Parathyroid adenoma (tissue), 2 donors: Measurements from ENCODE around the gene TXNDC5.

Experiments
- H2AFZ ChIP-seq: fragments of 300-600 bp; sonication (generic); one replicate; pipeline ENCODE4 v1.7.0; 2017; ENCODE audit warnings: antibody characterized with exemption, mild to moderate bottlenecking
- H3K27ac ChIP-seq: fragments of 300-600 bp; sonication (generic); one replicate; pipeline ENCODE4 v1.7.0; 2017
- H3K27me3 ChIP-seq: fragments of 300-600 bp; sonication (generic); one replicate; pipeline ENCODE4 v1.7.0; 2017; ENCODE audit warnings: low read length; ENCODE audit not compliant: control insufficient read depth, insufficient read depth
- H3K36me3 ChIP-seq: fragments of 300-600 bp; sonication (generic); one replicate; pipeline ENCODE4 v1.7.0; 2017; ENCODE audit warnings: low read length; ENCODE audit not compliant: control insufficient read depth, insufficient read depth
- H3K4me1 ChIP-seq: fragments of 300-600 bp; sonication (generic); one replicate; pipeline ENCODE4 v1.7.0; 2017; ENCODE audit warnings: control low read depth
- H3K4me2 ChIP-seq: fragments of 300-600 bp; sonication (generic); one replicate; pipeline ENCODE4 v1.7.0; 2017; ENCODE audit warnings: low read length
- H3K4me3 ChIP-seq: fragments of 300-600 bp; sonication (generic); one replicate; pipeline ENCODE4 v1.7.0; 2017; ENCODE audit warnings: low read depth, low read length
- H3K79me2 ChIP-seq: fragments of 300-600 bp; sonication (generic); one replicate; pipeline ENCODE4 v1.7.0; 2017; ENCODE audit warnings: control low read depth
- H3K9ac ChIP-seq: fragments of 300-600 bp; sonication (generic); one replicate; pipeline ENCODE4 v1.7.0; 2017; ENCODE audit warnings: mild to moderate bottlenecking
- H3K9me3 ChIP-seq: fragments of 300-600 bp; sonication (generic); one replicate; pipeline ENCODE4 v1.7.0; 2017; ENCODE audit warnings: low read length; ENCODE audit not compliant: control insufficient read depth
- TF ChIP-seq, protein P1 (sequence below): fragments of 300-600 bp; sonication (generic); IDR thresholded peaks from one replicate; pipeline ENCODE4 v1.7.0; 2017; ENCODE audit warnings: antibody characterized with exemption, mild to moderate bottlenecking
- donor health status: primary hyperparathyroidism.

Gene TXNDC5

DNA sequence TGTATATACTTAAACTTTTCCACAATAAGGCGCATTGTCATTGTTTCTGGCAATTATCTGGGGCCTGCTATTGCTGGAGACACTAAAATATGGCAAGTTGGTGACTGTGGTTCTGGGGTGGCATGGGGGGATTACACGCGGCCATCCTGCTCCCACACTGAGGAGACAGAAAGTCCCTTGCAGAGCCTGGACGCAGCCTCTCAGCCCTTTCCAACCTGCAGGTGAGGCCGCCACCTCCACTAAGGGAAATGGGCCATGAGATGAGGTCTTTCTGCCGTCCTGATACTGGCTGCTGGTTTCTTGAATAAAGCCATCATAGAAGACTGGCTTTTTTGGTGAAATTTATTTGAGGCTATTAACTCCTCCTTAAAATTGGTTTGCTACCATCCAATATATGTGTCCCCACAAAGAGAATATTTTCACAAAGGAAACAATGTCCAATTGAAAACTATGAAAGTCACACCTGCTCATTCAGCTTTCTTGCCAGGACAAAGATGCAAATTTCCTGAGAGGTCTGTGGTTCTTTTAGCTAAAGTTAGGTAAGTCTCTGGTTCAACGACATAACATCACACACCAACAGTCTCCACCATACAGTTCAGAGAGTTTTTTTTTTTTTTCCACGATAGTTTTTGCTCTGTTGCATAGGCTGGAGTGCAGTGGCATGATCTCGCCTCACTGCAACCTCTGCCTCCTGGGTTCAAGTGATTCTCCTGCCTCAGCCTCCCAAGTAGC lies 13.0 kb downstream of the TXNDC5 start:
- H3K4me2 ChIP-seq, result no peak overlapping the region
- TF ChIP-seq, protein P1, sequence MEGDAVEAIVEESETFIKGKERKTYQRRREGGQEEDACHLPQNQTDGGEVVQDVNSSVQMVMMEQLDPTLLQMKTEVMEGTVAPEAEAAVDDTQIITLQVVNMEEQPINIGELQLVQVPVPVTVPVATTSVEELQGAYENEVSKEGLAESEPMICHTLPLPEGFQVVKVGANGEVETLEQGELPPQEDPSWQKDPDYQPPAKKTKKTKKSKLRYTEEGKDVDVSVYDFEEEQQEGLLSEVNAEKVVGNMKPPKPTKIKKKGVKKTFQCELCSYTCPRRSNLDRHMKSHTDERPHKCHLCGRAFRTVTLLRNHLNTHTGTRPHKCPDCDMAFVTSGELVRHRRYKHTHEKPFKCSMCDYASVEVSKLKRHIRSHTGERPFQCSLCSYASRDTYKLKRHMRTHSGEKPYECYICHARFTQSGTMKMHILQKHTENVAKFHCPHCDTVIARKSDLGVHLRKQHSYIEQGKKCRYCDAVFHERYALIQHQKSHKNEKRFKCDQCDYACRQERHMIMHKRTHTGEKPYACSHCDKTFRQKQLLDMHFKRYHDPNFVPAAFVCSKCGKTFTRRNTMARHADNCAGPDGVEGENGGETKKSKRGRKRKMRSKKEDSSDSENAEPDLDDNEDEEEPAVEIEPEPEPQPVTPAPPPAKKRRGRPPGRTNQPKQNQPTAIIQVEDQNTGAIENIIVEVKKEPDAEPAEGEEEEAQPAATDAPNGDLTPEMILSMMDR, result no peak
- H2AFZ ChIP-seq, result no peak overlapping the region
- no peak overlapping the region for H3K9ac ChIP-seq
- no peaks in the 10 kb centered on the region for H3K36me3 ChIP-seq
- H3K27me3 ChIP-seq, result no peaks in the 10 kb centered on the region
- H3K4me1 ChIP-seq, result peaks cover 5% of the 10 kb centered on the region
- H3K79me2 ChIP-seq, result peaks cover 6% of the 10 kb centered on the region
- no peaks in the 10 kb centered on the region for H3K9me3 ChIP-seq
- no peak overlapping the region for H3K27ac ChIP-seq
- no peak overlapping the region for H3K4me3 ChIP-seq

- Histone ChIP-seq H3K4me2 (no peak overlapping the region), H3K27me3 (no peaks in the 10 kb centered on the region), H3K4me3 (no peak overlapping the region), H3K79me2 (peaks cover 3% of the 10 kb centered on the region), H3K9me3 (no peaks in the 10 kb centered on the region), H2AFZ (no peak overlapping the region), H3K4me1 (peaks cover 5% of the 10 kb centered on the region), H3K27ac (no peak overlapping the region), H3K36me3 (no peaks in the 10 kb centered on the region), H3K9ac (no peak overlapping the region)
- TF ChIP-seq, protein P1, result no peak
These were observed 14.1 kb downstream of the TXNDC5 start for GRCh38 chr6:7896465-7896987.

- Histone ChIP-seq H2AFZ (no peak overlapping the region), H3K36me3 (no peaks in the 10 kb centered on the region), H3K9me3 (no peaks in the 10 kb centered on the region), H3K9ac (no peak overlapping the region), H3K79me2 (peaks cover 3% of the 10 kb centered on the region), H3K27me3 (no peaks in the 10 kb centered on the region), H3K4me2 (no peak overlapping the region), H3K27ac (no peak overlapping the region), H3K4me1 (peaks cover 5% of the 10 kb centered on the region), H3K4me3 (no peak overlapping the region)
- TF ChIP-seq, protein P1, result no peak
These were observed 15.5 kb downstream of the TXNDC5 start for GRCh38 chr6:7895125-7895423.

GRCh38 chr6:7894262-7895124 lies 16.1 kb downstream of the TXNDC5 start:
- Histone ChIP-seq H2AFZ (no peak overlapping the region), H3K27me3 (no peaks in the 10 kb centered on the region), H3K27ac (no peak overlapping the region), H3K4me3 (no peak overlapping the region), H3K36me3 (no peaks in the 10 kb centered on the region), H3K4me1 (peaks cover 5% of the 10 kb centered on the region), H3K9me3 (no peaks in the 10 kb centered on the region), H3K9ac (no peak overlapping the region), H3K4me2 (no peak overlapping the region), H3K79me2 (peaks cover 3% of the 10 kb centered on the region)
- TF ChIP-seq, protein P1, result no peak
